AG04449 (cell line): ENCODE results near the gene KBTBD6.
"Not testable (repeated sequence)": the region's sequence is repeated elsewhere in the genome, so short reads cannot be mapped to it uniquely, and the experiment has no call there.

Experiments used
- CTCF ChIA-PET: fragments of 350-600 bp; formaldehyde crosslinking; extraction: SDS; loops from one replicate; lab custom pipeline; 2021; ENCODE audit warnings: antibody characterized with exemption; lab: Yijun Ruan, JAX
- POLR2A ChIA-PET: fragments of 400-600, 350-600 bp; formaldehyde crosslinking; extraction: SDS; loops from one replicate; lab custom pipeline; 2020; ENCODE audit warnings: antibody characterized with exemption, inconsistent platforms; lab: Yijun Ruan, JAX
- DNase-seq: peaks from one replicate; pipeline ENCODE4 v3.0.0-alpha.2; 2010; ENCODE audit warnings: low read depth, low spot score
- H3K4me3 ChIP-seq: 2 replicates; pipeline ENCODE4 v1.5.1; 2011; ENCODE audit warnings: low read depth, mild to moderate bottlenecking, control low read depth, low read length
- CTCF ChIP-seq: IDR thresholded peaks from one replicate; pipeline ENCODE4 v1.5.1; 2011; ENCODE audit warnings: mild to moderate bottlenecking, moderate library complexity, low read length, control low read depth, inconsistent platforms; ENCODE audit not compliant: insufficient read depth; ENCODE audit errors: missing control alignments

Gene KBTBD6

DNA sequence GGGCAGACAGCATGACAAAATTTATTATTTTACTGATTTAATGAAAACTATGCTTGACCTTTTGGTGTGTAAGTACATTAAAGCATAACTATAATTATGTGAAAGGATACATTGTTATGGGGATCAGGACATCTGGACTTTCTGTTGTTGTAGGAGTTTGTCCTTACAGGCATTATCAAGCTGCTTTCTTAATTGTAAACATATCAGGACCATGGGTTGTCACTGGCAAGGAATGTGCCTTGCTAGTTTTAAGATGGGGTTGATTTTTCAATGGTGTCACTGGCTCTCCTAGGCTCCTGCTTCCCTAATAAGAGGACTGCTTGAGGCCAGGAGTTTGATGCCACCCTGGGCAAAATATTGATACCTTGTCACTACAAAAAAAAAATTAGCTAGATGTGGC, 32.6 kb downstream of the KBTBD6 start:
- ChIA-PET POLR2A (no interaction called here), CTCF (no interaction called here)
- no peak overlapping the region for H3K4me3 ChIP-seq
- no peak for TF ChIP-seq CTCF
- no peak for DNase-seq

DNA sequence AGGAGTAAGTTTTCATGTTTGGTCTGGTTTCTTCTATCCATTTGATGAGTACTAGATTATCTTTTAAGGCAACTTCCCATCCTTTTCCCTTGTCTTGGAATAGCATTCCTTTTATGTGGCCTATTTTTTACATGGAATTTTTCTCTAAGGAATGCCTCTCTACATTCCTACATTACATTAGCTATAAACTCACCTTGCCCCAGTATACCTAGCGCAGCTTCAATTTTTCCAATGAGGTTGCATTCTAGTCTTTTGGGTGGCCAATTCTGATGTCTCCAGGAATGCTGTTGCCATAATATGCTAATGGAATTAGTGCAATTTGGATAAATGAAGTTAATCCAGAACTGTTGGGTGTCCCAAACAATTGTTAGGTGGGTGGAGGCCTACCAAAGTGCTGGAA, 33.8 kb downstream of the KBTBD6 start:
- TF ChIP-seq CTCF: no peak
- DNase-seq: no peak
- ChIA-PET CTCF (no interaction called here), POLR2A (no interaction called here)
- H3K4me3 ChIP-seq: no peak overlapping the region

DNA sequence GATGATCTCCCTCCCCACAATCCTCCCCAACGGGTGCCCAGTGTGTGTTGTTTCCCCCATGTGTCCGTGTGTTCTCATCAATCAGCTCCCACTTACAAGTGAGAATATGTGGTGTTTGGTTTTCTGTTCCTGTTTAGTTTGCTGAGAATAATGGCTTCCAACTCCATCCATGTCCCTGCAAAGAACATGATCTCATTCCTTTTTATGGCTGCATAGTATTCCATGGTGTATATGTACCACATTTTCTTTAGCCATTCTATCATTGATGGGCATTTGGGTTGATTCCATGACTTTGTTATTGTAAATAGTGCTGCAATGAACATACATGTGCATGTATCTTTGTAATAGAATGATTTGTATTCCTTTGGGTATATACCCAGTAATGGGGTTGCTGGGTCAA, 36.9 kb downstream of the KBTBD6 start:
- CTCF ChIA-PET, POLR2A ChIA-PET, DNase-seq, H3K4me3 ChIP-seq: not testable (repeated sequence)

- no peak for DNase-seq
- ChIA-PET CTCF (interaction anchor here (0.7 kb wide), 2 partner anchors 12 to 18 kb away, joined by 3 to 4 read pairs; no protein-coding TSS in a partner anchor), POLR2A (no interaction called here)
- no peak for TF ChIP-seq CTCF
- H3K4me3 ChIP-seq: no peak overlapping the region
These were observed 46.5 kb downstream of the KBTBD6 start for GRCh38 chr13:41085961-41086585.

DNA sequence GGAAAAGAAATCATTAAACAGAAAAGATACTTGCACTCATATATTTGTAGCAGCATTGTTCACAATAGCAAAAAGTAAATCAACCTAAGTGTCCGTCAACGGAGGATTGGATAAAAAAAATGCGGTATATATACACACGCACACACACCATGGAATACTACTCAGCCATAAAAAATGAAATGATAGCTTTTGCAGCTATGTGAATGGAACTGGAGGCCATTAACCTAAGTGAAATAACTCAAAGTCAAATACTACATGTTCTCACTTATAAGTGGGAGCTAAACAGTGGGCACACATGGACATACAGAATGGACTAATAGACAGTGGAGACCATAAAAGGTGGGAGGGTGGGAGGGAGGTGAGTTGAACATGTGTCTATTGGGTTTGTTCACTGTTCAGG, 52.9 kb downstream of the KBTBD6 start:
- TF ChIP-seq CTCF: no peak
- CTCF ChIA-PET: interaction anchor here (1.7 kb wide), 1 partner anchor 118 kb away, joined by 3 read pairs; no protein-coding TSS in a partner anchor
- no peak for DNase-seq
- POLR2A ChIA-PET: no interaction called here
- H3K4me3 ChIP-seq: no peak overlapping the region
